Measurements from ENCODE around the gene KATNAL2.
"Not testable (repeated sequence)": the region's sequence is repeated elsewhere in the genome, so short reads cannot be mapped to it uniquely, and the experiment has no call there.

GRCh38 chr18:46969551-46969950 is 52.1 kb downstream of the KATNAL2 start:
- not testable (repeated sequence) for TF ChIP-seq GABPA (IDR thresholded peaks at IDR 0.05; ENCODE audit: low read depth); CTCF (IDR thresholded peaks at IDR 0.05); YY1 (IDR thresholded peaks at IDR 0.05; ENCODE audit: low read depth); POLR2AphosphoS5 (IDR thresholded peaks at IDR 0.05; ENCODE audit: low read depth, low read length)
